Measurements from ENCODE around the gene WDR93. TPM values are rescaled to one million over a fixed set of nuclear protein-coding genes. Genes with fewer than 3 reads are reported as not detected.
"Not testable (repeated sequence)": the region's sequence is repeated elsewhere in the genome, so short reads cannot be mapped to it uniquely, and the experiment has no call there.

Gene WDR93
- total RNA-seq, 1 experiment from 2014 or later: not detected

GRCh38 chr15:89685995-89686394 lies 4.6 kb upstream of the WDR93 start:
- no peak for DNase-seq (ENCODE audit: low spot score)

GRCh38 chr15:89686522-89686921 lies 4.1 kb upstream of the WDR93 start:
- DNase-seq (ENCODE audit: low spot score): no peak

- not testable (repeated sequence) for DNase-seq (ENCODE audit: low spot score)
These were observed 708 bp upstream of the WDR93 start for GRCh38 chr15:89689930-89690275.

- no peak for DNase-seq (ENCODE audit: low spot score)
These were observed 2.5 kb downstream of the WDR93 start for GRCh38 chr15:89693091-89693490.

- no peak for DNase-seq (ENCODE audit: low spot score)
These were observed 3.1 kb downstream of the WDR93 start for GRCh38 chr15:89693696-89694095.

- no peak for DNase-seq (ENCODE audit: low spot score)
These were observed 4.6 kb downstream of the WDR93 start for GRCh38 chr15:89695198-89695597.

- no peak for DNase-seq (ENCODE audit: low spot score)
These were observed 13.8 kb downstream of the WDR93 start for GRCh38 chr15:89704411-89704810.

- no peak for DNase-seq (ENCODE audit: low spot score)
These were observed 17.0 kb downstream of the WDR93 start for GRCh38 chr15:89707577-89707976.

GRCh38 chr15:89714775-89715174 lies 24.2 kb downstream of the WDR93 start:
- DNase-seq (ENCODE audit: low spot score): no peak

- no peak for DNase-seq (ENCODE audit: low spot score)
These were observed 32.4 kb downstream of the WDR93 start for GRCh38 chr15:89723031-89723430.

- no peak for DNase-seq (ENCODE audit: low spot score)
These were observed 34.0 kb downstream of the WDR93 start for GRCh38 chr15:89724621-89725020.

- DNase-seq (ENCODE audit: low spot score): no peak
These were observed 34.5 kb downstream of the WDR93 start for GRCh38 chr15:89725064-89725463.

GRCh38 chr15:89728254-89728653 lies 37.6 kb downstream of the WDR93 start:
- DNase-seq (ENCODE audit: low spot score): no peak

- no peak for DNase-seq (ENCODE audit: low spot score)
These were observed 40.7 kb downstream of the WDR93 start for GRCh38 chr15:89731275-89731674.

GRCh38 chr15:89732451-89733172 lies 42.0 kb downstream of the WDR93 start:
- DNase-seq (ENCODE audit: low spot score): no peak

GRCh38 chr15:89735773-89736172 lies 45.2 kb downstream of the WDR93 start:
- no peak for DNase-seq (ENCODE audit: low spot score)

GRCh38 chr15:89740137-89740536 lies 49.5 kb downstream of the WDR93 start:
- DNase-seq (ENCODE audit: low spot score): peak; percentile 61

- no peak for DNase-seq (ENCODE audit: low spot score)
These were observed 52.4 kb downstream of the WDR93 start for GRCh38 chr15:89743011-89743410.

- DNase-seq (ENCODE audit: low spot score): no peak
These were observed 53.0 kb downstream of the WDR93 start for GRCh38 chr15:89743594-89743993.

- no peak for DNase-seq (ENCODE audit: low spot score)
These were observed 54.5 kb downstream of the WDR93 start for GRCh38 chr15:89745131-89745530.

GRCh38 chr15:89745768-89746167 lies 55.2 kb downstream of the WDR93 start:
- no peak for DNase-seq (ENCODE audit: low spot score)

- DNase-seq (ENCODE audit: low spot score): no peak
These were observed 55.8 kb downstream of the WDR93 start for GRCh38 chr15:89746386-89746780.

- no peak for DNase-seq (ENCODE audit: low spot score)
These were observed 57.4 kb downstream of the WDR93 start for GRCh38 chr15:89747708-89748682.

Measured in A172 (cell line).